Spleen (tissue), 11 donors: ENCODE measurements around the gene TUBB6. TPM values are rescaled to one million over a fixed set of nuclear protein-coding genes. Genes with fewer than 3 reads are reported as not detected.

Experiments used
- DNase-seq: peaks from one replicate; pipeline ENCODE4 v3.0.0-alpha.2; 2020
- H3K27ac ChIP-seq, 8 donors: fragments of 200-600 bp; sonication (generic) in 7 of 8; 1 replicate in 4 of 8; 2 replicates in 4 of 8; pipeline versions ENCODE4 v1.5.0 to v1.8.0; 2016 to 2021; ENCODE audit warnings: inconsistent platforms in 4 of 8, mild to moderate bottlenecking in 4 of 8, moderate library complexity in 1 of 8
- H3K27me3 ChIP-seq, 7 donors: fragments of 200-600 bp; sonication (generic) in 6 of 7; replicated peaks in 1 of 7; 1 replicate in 4 of 7; 2 replicates in 3 of 7; pipeline versions ENCODE4 v1.5.0 to v1.8.0; 2016 to 2021; ENCODE audit warnings: inconsistent platforms in 3 of 7, mild to moderate bottlenecking in 1 of 7
- H3K36me3 ChIP-seq, 6 donors: fragments of 200-600 bp; sonication (generic) in 5 of 6; 1 replicate in 4 of 6; 2 replicates in 2 of 6; pipeline versions ENCODE4 v1.5.0 to v1.8.0; 2016 to 2021; ENCODE audit warnings: inconsistent platforms in 2 of 6
- H3K4me1 ChIP-seq, 6 donors: fragments of 200-600 bp; sonication (generic) in 5 of 6; 1 replicate in 3 of 6; 2 replicates in 3 of 6; pipeline versions ENCODE4 v1.5.0 to v1.8.0; 2016 to 2021; ENCODE audit warnings: inconsistent platforms in 3 of 6
- H3K4me3 ChIP-seq, 8 donors: fragments of 200-600 bp; sonication (generic) in 7 of 8; 1 replicate in 4 of 8; 2 replicates in 4 of 8; pipeline versions ENCODE4 v1.5.0 to v1.8.0; 2016 to 2021; ENCODE audit warnings: inconsistent platforms in 4 of 8, mild to moderate bottlenecking in 4 of 8, moderate library complexity in 2 of 8
- H3K9me3 ChIP-seq, 8 donors: fragments of 200-600 bp; sonication (generic) in 7 of 8; 1 replicate in 4 of 8; 2 replicates in 4 of 8; pipeline versions ENCODE4 v1.5.0 to v1.8.0; 2016 to 2021; ENCODE audit warnings: inconsistent platforms in 4 of 8
- CTCF ChIP-seq, 11 experiments: fragments of 200-600 bp in 7 of 11; fragments of 450-650 bp in 4 of 11; sonication (generic) in 4 of 11; IDR thresholded peaks in 8 of 11; conservative IDR thresholded peaks in 3 of 11; 1 replicate in 7 of 11; 2 replicates in 4 of 11; pipeline versions ENCODE4 v1.4.0 to v1.8.0; 2016 to 2021; ENCODE audit warnings: antibody characterized with exemption in 11 of 11, inconsistent platforms in 4 of 11, mild to moderate bottlenecking in 1 of 11
- POLR2A ChIP-seq, 3 donors: fragments of 450-650 bp; IDR thresholded peaks; one replicate each; pipeline ENCODE4 v1.5.1; 2017; ENCODE audit warnings: antibody characterized with exemption in 3 of 3, mild to moderate bottlenecking in 1 of 3
- POLR2AphosphoS5 ChIP-seq, 3 donors: sonication (generic); formaldehyde crosslinking; IDR thresholded peaks; one replicate each; pipeline ENCODE4 v1.5.1; 2017; ENCODE audit warnings: antibody characterized with exemption in 3 of 3
- WGBS, 5 donors: extraction: QIAGEN DNeasy Blood & Tissue Kit in 3 of 5; methylation state at CpG; one replicate each; pipeline versions ENCODE4 v1.1.5 to v1.1.7; 2013 to 2018; 5-methylcytosine and 5-hydroxymethylcytosine counted together
- intact Hi-C: fragments of 100-400 bp; cut with DNase I; formaldehyde crosslinking; loops from one replicate; pipeline ENCODE4 v1.15.0; 2023; ENCODE audit warnings: low total_unique reads
- polyA plus RNA-seq, 3 donors: library from polyadenylated mRNA; stranded (reverse); fragments of 200-250 nt; gene quantifications; one replicate each; pipeline ENCODE4 v1.2.1, GENCODE V29; 2013
- total RNA-seq, 7 donors: library from RNA; depleted of rRNA in 3 of 7; stranded (reverse); fragments of >200 nt in 3 of 7; fragmentation: NEBNext Ultra II Directional in 4 of 7; extraction: Animal tissue kit (Norgen Biotek cat#: 25700) in 4 of 7; gene quantifications; one replicate each; pipeline versions ENCODE4 v1.1.0 to v1.2.1, GENCODE V29; 2016 to 2021
- donor health status: healthy with polysubstance abuse.
- donor health status: DM: no; HTN: no; CAD: no; lungs with moderate emphysema.
- donor health status: DM: no; HTN: no; CAD: no.
- donor health status: Bipolar disorder and iron deficiency.
- donor health status: healthy.
- donor health status: DM: no; HTN: no; CAD: no.
- donor health status: DM: yes; HTN: yes; CAD: no.

Gene TUBB6
- total and polyA plus RNA-seq, 10 donors = 29.0 to 65.6 (median 40.3) TPM

- Histone ChIP-seq H3K27ac (no peak overlapping the region), H3K4me3 (no peak overlapping the region), H3K36me3 (no peaks in the 10 kb centered on the region), H3K9me3 (no peaks in the 10 kb centered on the region), H3K4me1 (no peaks in the 10 kb centered on the region), H3K27me3 (peaks cover 0 to 11% (median 0%) of the 10 kb centered on the region in 7 donors)
- intact Hi-C loops = no loop called here
- no peak for DNase-seq
- WGBS, 5 donors = 84 to 92% (median 89%) methylated on average over 2 of the region's 2 CpGs
- TF ChIP-seq POLR2AphosphoS5 (IDR thresholded peaks at IDR 0.05) (no peak), CTCF (IDR thresholded peaks at IDR 0.05 in 8 of 11, conservative IDR thresholded peaks at IDR 0.05 in 3 of 11) (no peak), POLR2A (IDR thresholded peaks at IDR 0.05) (no peak)
Measured at GRCh38 chr18:12264864-12265263, 43.2 kb upstream of the TUBB6 start.

GRCh38 chr18:12271376-12272235 is 36.4 kb upstream of the TUBB6 start:
- H3K36me3 ChIP-seq = no peaks in the 10 kb centered on the region
- no peaks in the 10 kb centered on the region for H3K9me3 ChIP-seq
- WGBS, 5 donors = 20 to 27% (median 22%) methylated on average over 38 to 51 of the region's 51 CpGs
- peaks cover 0 to 42% (median 0%) of the 10 kb centered on the region in 7 donors for H3K27me3 ChIP-seq
- intact Hi-C loops = no loop called here
- H3K4me1 ChIP-seq = peaks cover 0 to 16% (median 9%) of the 10 kb centered on the region in 6 donors
- DNase-seq = no peak
- H3K4me3 ChIP-seq = peak overlapping the region in 7 of 8 donors; percentile 15 to 67 (median 36)
- H3K27ac ChIP-seq = peak overlapping the region in 2 of 8 donors; percentile 3 to 40
- TF ChIP-seq POLR2A (IDR thresholded peaks at IDR 0.05) (no peak), CTCF (IDR thresholded peaks at IDR 0.05 in 8 of 11, conservative IDR thresholded peaks at IDR 0.05 in 3 of 11) (peak in 10 of 11 experiments; percentile 13 to 69 (median 53)), POLR2AphosphoS5 (IDR thresholded peaks at IDR 0.05) (peak in 2 of 3 donors; percentile 30 to 44)

GRCh38 chr18:12274793-12275192 is 33.2 kb upstream of the TUBB6 start:
- Histone ChIP-seq H3K27me3 (peaks cover 0 to 44% (median 0%) of the 10 kb centered on the region in 7 donors), H3K27ac (no peak overlapping the region), H3K36me3 (no peaks in the 10 kb centered on the region), H3K4me3 (no peak overlapping the region), H3K4me1 (peaks cover 0 to 25% (median 15%) of the 10 kb centered on the region in 6 donors), H3K9me3 (no peaks in the 10 kb centered on the region)
- intact Hi-C loops = no loop called here
- 88 to 98% (median 96%) methylated on average over 4 of the region's 4 CpGs for WGBS, 5 donors
- TF ChIP-seq CTCF (IDR thresholded peaks at IDR 0.05 in 8 of 11, conservative IDR thresholded peaks at IDR 0.05 in 3 of 11) = no peak
- no peak for TF ChIP-seq POLR2AphosphoS5 (IDR thresholded peaks at IDR 0.05)
- TF ChIP-seq POLR2A (IDR thresholded peaks at IDR 0.05) = no peak
- DNase-seq = no peak
